Kidney epithelial cell (primary cell): ENCODE results near the gene C12orf76. TPM values are rescaled to one million over a fixed set of nuclear protein-coding genes. Genes with fewer than 3 reads are reported as not detected.
A peak's percentile ranks its signal among the peaks of the same experiment; 100 is the strongest.
"Not testable (repeated sequence)": the region's sequence is repeated elsewhere in the genome, so short reads cannot be mapped to it uniquely, and the experiment has no call there.

ENCODE experiments used
- DNase-seq: peaks from one replicate; pipeline ENCODE4 v3.0.0-alpha.2; 2010; ENCODE audit warnings: low read depth
- H3K27me3 ChIP-seq: 2 replicates; pipeline ENCODE4 v1.6.0; 2011; ENCODE audit warnings: low read length; ENCODE audit not compliant: control insufficient read depth, insufficient read depth
- H3K36me3 ChIP-seq: 2 replicates; pipeline ENCODE4 v1.5.1; 2011; ENCODE audit warnings: low read length; ENCODE audit not compliant: control insufficient read depth, insufficient read depth
- H3K4me3 ChIP-seq: 2 replicates; pipeline ENCODE4 v1.5.1; 2011; ENCODE audit warnings: low read depth, mild to moderate bottlenecking, control low read depth, low read length
- CTCF ChIP-seq: IDR thresholded peaks from 2 replicates; pipeline ENCODE4 v1.5.1; 2011; ENCODE audit warnings: mild to moderate bottlenecking, moderate library complexity, low read length, control low read depth, inconsistent platforms; ENCODE audit not compliant: insufficient read depth, poor library complexity, severe bottlenecking
- total RNA-seq: library from RNA; depleted of rRNA; stranded (reverse); fragments of >200 nt; gene quantifications from 2 replicates; pipeline ENCODE4 v1.2.3, GENCODE V29; 2015

The C12orf76 gene
- total RNA-seq, 1 donor from 2014 or later: 14.5 TPM

DNA sequence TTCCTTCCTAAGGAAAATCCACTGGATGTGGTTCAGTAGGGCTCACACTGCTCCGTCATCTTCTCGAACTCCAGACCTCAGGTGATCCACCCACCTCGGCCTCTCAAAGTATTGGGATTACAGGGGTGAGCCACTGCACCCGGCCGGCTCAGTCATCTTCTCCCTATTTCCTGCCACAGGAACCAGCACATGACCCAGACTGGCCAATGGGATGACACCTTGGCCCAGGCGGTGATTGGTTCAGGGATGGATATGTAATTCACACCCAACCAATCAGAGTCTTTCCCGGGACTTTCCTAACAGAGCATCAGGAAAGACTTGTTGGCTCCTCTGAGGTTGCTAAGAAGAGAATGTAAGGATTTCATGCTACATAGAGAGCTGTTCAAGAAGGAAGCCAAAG is 19.2 kb upstream of the C12orf76 start:
- no peak for TF ChIP-seq CTCF
- no peak for DNase-seq
- Histone ChIP-seq H3K4me3 (no peak overlapping the region), H3K27me3 (no peaks in the 10 kb centered on the region), H3K36me3 (no peaks in the 10 kb centered on the region)

GRCh38 chr12:110065540-110065939 is 17.2 kb upstream of the C12orf76 start:
- Histone ChIP-seq H3K27me3 (no peaks in the 10 kb centered on the region), H3K36me3 (no peaks in the 10 kb centered on the region), H3K4me3 (no peak overlapping the region)
- no peak for TF ChIP-seq CTCF
- no peak for DNase-seq

DNA sequence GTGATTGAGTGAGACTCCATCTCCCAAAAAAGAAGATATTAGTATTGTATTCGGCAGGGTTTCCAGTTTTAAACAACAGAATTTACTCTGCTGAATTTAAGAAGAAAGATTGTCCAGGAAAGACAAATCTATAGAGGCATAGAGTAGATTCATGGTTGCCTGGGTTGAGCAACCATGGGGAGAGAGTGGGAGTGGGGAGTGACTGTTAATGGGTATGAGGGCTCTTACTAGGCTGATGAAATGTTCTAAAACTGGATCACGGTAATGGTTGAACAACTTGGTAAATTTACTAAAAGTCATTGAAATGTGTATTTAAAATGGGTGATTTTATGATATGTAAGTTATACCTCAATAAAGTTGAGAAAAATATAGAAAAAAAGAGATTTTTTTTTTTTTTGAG is 13.9 kb upstream of the C12orf76 start:
- Histone ChIP-seq H3K27me3 (no peaks in the 10 kb centered on the region), H3K36me3 (no peaks in the 10 kb centered on the region), H3K4me3 (no peak overlapping the region)
- TF ChIP-seq CTCF: no peak
- no peak for DNase-seq

DNA sequence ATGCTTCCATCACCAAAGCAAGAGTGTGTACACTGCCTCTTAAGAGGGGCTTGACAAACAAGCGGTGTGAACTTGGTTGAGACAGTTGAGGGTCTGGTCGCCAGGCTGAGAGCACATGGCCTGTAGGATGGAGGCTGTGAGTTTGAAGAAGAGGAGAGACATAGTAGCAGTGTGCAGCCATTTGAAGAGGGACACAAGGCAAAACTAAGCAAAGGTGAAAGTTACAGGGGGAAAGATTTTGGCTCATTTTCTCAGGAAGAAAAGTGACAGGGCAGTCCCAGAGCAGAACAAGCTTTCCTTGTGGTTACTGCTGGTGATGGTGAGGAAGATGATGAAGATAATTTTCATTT is 11.3 kb upstream of the C12orf76 start:
- Histone ChIP-seq H3K4me3 (no peak overlapping the region), H3K27me3 (no peaks in the 10 kb centered on the region), H3K36me3 (no peaks in the 10 kb centered on the region)
- DNase-seq: no peak
- TF ChIP-seq CTCF: no peak

DNA sequence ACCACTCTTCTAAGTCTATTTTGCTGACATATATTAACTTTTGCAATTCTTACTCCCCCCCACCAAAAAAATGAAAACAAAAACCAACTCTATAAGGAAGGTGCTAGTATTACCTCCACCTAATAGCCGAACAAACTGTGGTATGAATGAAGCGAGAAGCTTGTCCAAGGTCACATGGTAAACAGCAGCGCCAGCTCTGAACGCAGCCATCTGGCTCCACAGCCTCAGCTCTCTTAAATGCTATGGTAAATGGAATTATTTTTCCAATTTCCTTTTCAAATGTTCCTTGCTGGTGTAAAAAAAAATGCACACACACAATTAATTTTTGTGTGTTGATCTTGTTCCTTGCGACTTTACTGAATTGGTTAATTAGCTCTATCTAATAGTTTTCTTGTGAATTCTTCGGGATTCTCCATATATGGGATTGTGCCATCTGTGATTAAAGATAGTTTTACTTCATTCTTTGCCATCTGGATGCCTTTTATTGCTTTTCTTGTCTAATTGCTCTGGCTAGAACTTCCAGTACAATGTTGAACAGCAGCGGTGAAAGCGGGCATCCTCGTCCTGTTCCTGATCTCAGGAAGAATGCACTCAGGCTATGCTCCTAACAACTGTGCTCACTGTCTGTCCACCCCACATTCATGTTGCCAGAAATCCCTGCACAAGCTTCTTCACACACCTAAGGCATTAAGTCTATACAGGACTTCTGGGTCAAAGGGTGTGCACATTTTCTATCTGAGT is 10.7 kb upstream of the C12orf76 start:
- Histone ChIP-seq H3K27me3 (no peaks in the 10 kb centered on the region), H3K4me3 (no peak overlapping the region), H3K36me3 (no peaks in the 10 kb centered on the region)
- DNase-seq: no peak
- TF ChIP-seq CTCF: no peak

GRCh38 chr12:110056643-110057042 is 8.3 kb upstream of the C12orf76 start:
- not testable (repeated sequence) for H3K27me3 ChIP-seq, DNase-seq, H3K4me3 ChIP-seq, H3K36me3 ChIP-seq

- H3K36me3 ChIP-seq, H3K4me3 ChIP-seq, H3K27me3 ChIP-seq: not testable (repeated sequence)
- DNase-seq: peak; percentile 91
Observed at GRCh38 chr12:110055375-110056352, 7.3 kb upstream of the C12orf76 start.
